ENCODE data around the gene KRT7.

Gene KRT7

GRCh38 chr12:52242442-52243258 lies 9.6 kb downstream of the KRT7 start:
- Histone ChIP-seq H3K4me3 (ENCODE audit: insufficient read depth, low read length, poor library complexity, severe bottlenecking) (no peak overlapping the region), H3K9ac (ENCODE audit: low read length) (no peak overlapping the region), H4K20me1 (ENCODE audit: low read depth, low read length) (no peaks in the 10 kb centered on the region), H3K27me3 (ENCODE audit: low read length) (no peaks in the 10 kb centered on the region), H3K4me2 (ENCODE audit: low read depth, low read length, poor library complexity, severe bottlenecking) (no peak overlapping the region), H3K36me3 (ENCODE audit: low read length) (no peaks in the 10 kb centered on the region), H3K9me2 (replicated peaks; ENCODE audit: insufficient read depth, low read length) (no peaks in the 10 kb centered on the region), H3K27ac (ENCODE audit: low read depth, low read length) (no peak overlapping the region), H3F3A (ENCODE audit: insufficient read depth) (no peaks in the 10 kb centered on the region), H3K9me3 (ENCODE audit: insufficient read depth, low read length) (no peaks in the 10 kb centered on the region), H2AFZ (ENCODE audit: low read depth, low read length, severe bottlenecking) (no peak overlapping the region), H3K79me2 (ENCODE audit: insufficient read depth, low read length) (no peaks in the 10 kb centered on the region)
- TF ChIP-seq CTCF (IDR thresholded peaks at IDR 0.05; ENCODE audit: insufficient read depth, low read length, poor library complexity, severe bottlenecking) (no peak), EZH2phosphoT487 (conservative IDR thresholded peaks at IDR 0.05; ENCODE audit: low read length) (no peak)

GRCh38 chr12:52243259-52243855 lies 10.3 kb downstream of the KRT7 start:
- Histone ChIP-seq H3K4me2 (ENCODE audit: low read depth, low read length, poor library complexity, severe bottlenecking) (no peak overlapping the region), H3K27ac (ENCODE audit: low read depth, low read length) (no peak overlapping the region), H2AFZ (ENCODE audit: low read depth, low read length, severe bottlenecking) (no peak overlapping the region), H3F3A (ENCODE audit: insufficient read depth) (no peaks in the 10 kb centered on the region), H3K9me3 (ENCODE audit: insufficient read depth, low read length) (no peaks in the 10 kb centered on the region), H3K4me3 (ENCODE audit: insufficient read depth, low read length, poor library complexity, severe bottlenecking) (no peak overlapping the region), H4K20me1 (ENCODE audit: low read depth, low read length) (no peaks in the 10 kb centered on the region), H3K27me3 (ENCODE audit: low read length) (no peaks in the 10 kb centered on the region), H3K79me2 (ENCODE audit: insufficient read depth, low read length) (no peaks in the 10 kb centered on the region), H3K9ac (ENCODE audit: low read length) (no peak overlapping the region), H3K9me2 (replicated peaks; ENCODE audit: insufficient read depth, low read length) (no peaks in the 10 kb centered on the region), H3K36me3 (ENCODE audit: low read length) (no peaks in the 10 kb centered on the region)
- TF ChIP-seq CTCF (IDR thresholded peaks at IDR 0.05; ENCODE audit: insufficient read depth, low read length, poor library complexity, severe bottlenecking) (no peak), EZH2phosphoT487 (conservative IDR thresholded peaks at IDR 0.05; ENCODE audit: low read length) (no peak)

GRCh38 chr12:52243856-52244614 lies 11.0 kb downstream of the KRT7 start:
- no peaks in the 10 kb centered on the region for H3K9me3 ChIP-seq (ENCODE audit: insufficient read depth, low read length)
- H3K36me3 ChIP-seq (ENCODE audit: low read length): no peaks in the 10 kb centered on the region
- no peaks in the 10 kb centered on the region for H3K9me2 ChIP-seq (replicated peaks; ENCODE audit: insufficient read depth, low read length)
- no peaks in the 10 kb centered on the region for H4K20me1 ChIP-seq (ENCODE audit: low read depth, low read length)
- no peak overlapping the region for H2AFZ ChIP-seq (ENCODE audit: low read depth, low read length, severe bottlenecking)
- no peak overlapping the region for H3K27ac ChIP-seq (ENCODE audit: low read depth, low read length)
- H3F3A ChIP-seq (ENCODE audit: insufficient read depth): no peaks in the 10 kb centered on the region
- no peak overlapping the region for H3K4me3 ChIP-seq (ENCODE audit: insufficient read depth, low read length, poor library complexity, severe bottlenecking)
- no peaks in the 10 kb centered on the region for H3K27me3 ChIP-seq (ENCODE audit: low read length)
- H3K4me2 ChIP-seq (ENCODE audit: low read depth, low read length, poor library complexity, severe bottlenecking): no peak overlapping the region
- no peak overlapping the region for H3K9ac ChIP-seq (ENCODE audit: low read length)
- no peak for TF ChIP-seq EZH2phosphoT487 (conservative IDR thresholded peaks at IDR 0.05; ENCODE audit: low read length)
- TF ChIP-seq CTCF (IDR thresholded peaks at IDR 0.05; ENCODE audit: insufficient read depth, low read length, poor library complexity, severe bottlenecking): no peak
- H3K79me2 ChIP-seq (ENCODE audit: insufficient read depth, low read length): no peaks in the 10 kb centered on the region
